Measurements from ENCODE around the gene SNAPC2. TPM values are rescaled to one million over a fixed set of nuclear protein-coding genes. Genes with fewer than 3 reads are reported as not detected.

Gene SNAPC2
- total and polyA plus RNA-seq, 2 donors from 2014 or later: 18.4 to 24.3 TPM

GRCh38 chr19:7871437-7872305, 48.5 kb upstream of the SNAPC2 start:
- peak overlapping the region; percentile 43 to 60 for H3K27ac ChIP-seq (ENCODE audit: low read depth in 2 of 2, low read length in 2 of 2)
- intact Hi-C loops (cut with DNase I): no loop called here
- H3K27me3 ChIP-seq (ENCODE audit: control insufficient read depth, insufficient read depth, low read length): no peaks in the 10 kb centered on the region
- TF ChIP-seq CTCF (IDR thresholded peaks at IDR 0.05; ENCODE audit: borderline replicate concordance, extremely low read depth, insufficient read depth): no peak
- no peaks in the 10 kb centered on the region for H3K9me3 ChIP-seq (ENCODE audit: control insufficient read depth in 2 of 3, insufficient read depth in 1 of 3, low read length in 3 of 3)
- no peak overlapping the region for H3K9ac ChIP-seq (ENCODE audit: low read length in 3 of 3)
- FAIRE-seq (no peak), DNase-seq (peak; percentile 93 to 98 (median 96))
- H3K4me1 ChIP-seq (ENCODE audit: control insufficient read depth in 2 of 3, insufficient read depth in 2 of 3, low read depth in 1 of 3, low read length in 3 of 3): peaks cover 0 to 8% (median 3%) of the 10 kb centered on the region in 3 donors
- H3K4me3 ChIP-seq (ENCODE audit: low read length in 3 of 3): peak overlapping the region in 1 of 3 donors; percentile 48
- no peaks in the 10 kb centered on the region for H3K36me3 ChIP-seq (ENCODE audit: control insufficient read depth in 2 of 3, insufficient read depth in 3 of 3, low read length in 3 of 3)

DNA sequence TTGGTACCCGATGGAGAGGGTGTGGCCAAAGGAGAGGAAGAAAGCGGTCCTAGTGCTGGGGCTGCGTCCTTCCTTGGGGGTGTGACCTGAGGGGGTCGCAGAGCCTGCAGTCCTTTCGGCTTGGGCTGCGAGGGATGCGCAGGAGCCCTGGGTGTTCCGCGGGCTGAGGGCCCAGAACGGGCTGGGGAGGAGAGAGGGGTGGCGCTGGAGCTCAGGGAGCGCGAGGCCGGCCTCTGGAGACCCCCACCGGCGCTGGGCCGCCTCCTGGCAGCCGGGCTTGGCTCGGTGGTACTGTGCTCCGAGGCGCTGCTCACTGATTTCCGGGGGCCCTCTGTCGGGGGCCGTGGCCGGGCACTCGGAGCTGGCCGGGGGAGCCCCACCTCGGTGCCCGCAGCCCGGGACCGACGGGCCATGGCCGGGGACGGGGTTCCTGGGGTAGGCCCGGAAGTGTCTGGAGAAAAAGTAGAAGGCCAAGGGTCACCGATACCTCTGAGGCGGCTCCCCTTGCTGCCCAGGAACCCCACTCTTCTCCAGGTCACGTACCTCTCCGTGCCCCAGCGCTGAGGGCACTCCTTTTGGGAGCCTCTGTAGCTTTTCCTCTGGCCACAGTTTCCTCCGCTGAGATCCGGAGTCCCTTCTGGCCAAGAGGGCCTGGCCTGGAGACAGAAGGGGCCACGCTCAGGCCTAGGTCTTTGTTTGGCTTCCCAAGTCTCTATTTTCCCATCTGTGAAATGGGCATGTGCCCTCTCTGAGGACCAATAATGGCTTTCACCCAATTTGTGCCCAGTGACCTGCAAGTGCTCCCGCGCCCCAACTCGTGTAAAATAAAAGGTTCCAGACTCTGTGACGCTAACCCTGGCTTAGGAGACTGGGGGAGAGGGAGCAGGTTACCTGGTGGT, 47.6 kb upstream of the SNAPC2 start:
- intact Hi-C loops (cut with DNase I): no loop called here
- FAIRE-seq (no peak), DNase-seq (no peak)
- Histone ChIP-seq H3K9ac (ENCODE audit: low read length in 3 of 3) (no peak overlapping the region), H3K4me3 (ENCODE audit: low read length in 3 of 3) (no peak overlapping the region), H3K4me1 (ENCODE audit: control insufficient read depth in 2 of 3, insufficient read depth in 2 of 3, low read depth in 1 of 3, low read length in 3 of 3) (peaks cover 0 to 8% (median 3%) of the 10 kb centered on the region in 3 donors), H3K9me3 (ENCODE audit: control insufficient read depth in 2 of 3, insufficient read depth in 1 of 3, low read length in 3 of 3) (no peaks in the 10 kb centered on the region), H3K27ac (ENCODE audit: low read depth in 2 of 2, low read length in 2 of 2) (no peak overlapping the region), H3K36me3 (ENCODE audit: control insufficient read depth in 2 of 3, insufficient read depth in 3 of 3, low read length in 3 of 3) (no peaks in the 10 kb centered on the region), H3K27me3 (ENCODE audit: control insufficient read depth, insufficient read depth, low read length) (no peaks in the 10 kb centered on the region)
- no peak for TF ChIP-seq CTCF (IDR thresholded peaks at IDR 0.05; ENCODE audit: borderline replicate concordance, extremely low read depth, insufficient read depth)

GRCh38 chr19:7873304-7874075, 46.6 kb upstream of the SNAPC2 start:
- no peak for TF ChIP-seq CTCF (IDR thresholded peaks at IDR 0.05; ENCODE audit: borderline replicate concordance, extremely low read depth, insufficient read depth)
- H3K9me3 ChIP-seq (ENCODE audit: control insufficient read depth in 2 of 3, insufficient read depth in 1 of 3, low read length in 3 of 3): no peaks in the 10 kb centered on the region
- H3K4me1 ChIP-seq (ENCODE audit: control insufficient read depth in 2 of 3, insufficient read depth in 2 of 3, low read depth in 1 of 3, low read length in 3 of 3): peaks cover 0 to 8% (median 3%) of the 10 kb centered on the region in 3 donors
- no peak overlapping the region for H3K9ac ChIP-seq (ENCODE audit: low read length in 3 of 3)
- H3K4me3 ChIP-seq (ENCODE audit: low read length in 3 of 3): peak overlapping the region in 1 of 3 donors; percentile 30
- intact Hi-C loops (cut with DNase I): no loop called here
- H3K27ac ChIP-seq (ENCODE audit: low read depth in 2 of 2, low read length in 2 of 2): no peak overlapping the region
- H3K27me3 ChIP-seq (ENCODE audit: control insufficient read depth, insufficient read depth, low read length): no peaks in the 10 kb centered on the region
- FAIRE-seq (no peak), DNase-seq (peak in 3 of 5 donors; percentile 41 to 62 (median 46))
- no peaks in the 10 kb centered on the region for H3K36me3 ChIP-seq (ENCODE audit: control insufficient read depth in 2 of 3, insufficient read depth in 3 of 3, low read length in 3 of 3)

All from kidney (tissue), 14 donors.